Ectodermal cell (in vitro differentiated cells): ENCODE results near the gene PRKAR1B.

Source experiments
- H3K27ac ChIP-seq: 2 replicates; pipeline ENCODE4 v1.7.0; 2013; ENCODE audit warnings: mild to moderate bottlenecking, low read depth, low read length; ENCODE audit not compliant: insufficient read depth, poor library complexity, severe bottlenecking
- H3K27me3 ChIP-seq: 2 replicates; pipeline ENCODE4 v1.7.0; 2013; ENCODE audit warnings: mild to moderate bottlenecking, low read length; ENCODE audit not compliant: insufficient read depth, control insufficient read depth, poor library complexity, severe bottlenecking
- H3K36me3 ChIP-seq: one replicate; pipeline ENCODE4 v1.7.0; 2013; ENCODE audit warnings: low read length; ENCODE audit not compliant: control insufficient read depth, insufficient read depth
- H3K4me1 ChIP-seq: one replicate; pipeline ENCODE4 v1.7.0; 2013; ENCODE audit warnings: low read length; ENCODE audit not compliant: control insufficient read depth, insufficient read depth
- H3K4me3 ChIP-seq: 2 replicates; pipeline ENCODE4 v1.7.0; 2013; ENCODE audit warnings: low read depth, low read length, control low read depth; ENCODE audit not compliant: insufficient read depth
- H3K9me3 ChIP-seq: 2 replicates; pipeline ENCODE4 v1.7.0; 2013; ENCODE audit warnings: mild to moderate bottlenecking, low read length, moderate library complexity; ENCODE audit not compliant: control insufficient read depth
- WGBS, 2 experiments: methylation state at CpG; one replicate each; pipeline ENCODE4 v1.1.7; 2013; ENCODE audit warnings: missing lambda C conversion rate in 2 of 2; 5-methylcytosine and 5-hydroxymethylcytosine counted together

PRKAR1B gene

DNA sequence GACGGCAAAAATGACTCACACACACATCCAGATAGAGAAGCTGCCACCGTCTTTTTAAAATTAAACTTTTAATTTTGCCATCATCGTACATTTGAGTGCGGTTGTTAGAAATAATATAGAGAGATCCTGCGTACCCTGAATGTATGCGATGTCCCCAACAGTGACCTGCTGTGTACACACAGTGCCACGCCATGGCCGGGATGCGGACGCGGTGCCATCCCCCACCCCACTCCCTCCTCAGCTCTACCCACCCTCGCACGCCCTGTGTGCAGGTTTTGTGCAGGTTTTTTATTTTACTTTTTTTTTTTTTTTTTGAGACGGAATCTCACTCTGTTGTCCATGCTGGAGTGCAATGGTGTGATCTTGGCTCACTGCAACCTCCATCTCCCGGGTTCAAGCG lies 148.7 kb downstream of the PRKAR1B start:
- Histone ChIP-seq H3K4me1 (peaks cover 8% of the 10 kb centered on the region), H3K4me3 (no peak overlapping the region), H3K27ac (no peak overlapping the region), H3K27me3 (no peaks in the 10 kb centered on the region), H3K36me3 (no peaks in the 10 kb centered on the region), H3K9me3 (no peaks in the 10 kb centered on the region)
- WGBS, 2 experiments = 93 to 95% methylated on average over 14 to 16 of the region's 16 CpGs

DNA sequence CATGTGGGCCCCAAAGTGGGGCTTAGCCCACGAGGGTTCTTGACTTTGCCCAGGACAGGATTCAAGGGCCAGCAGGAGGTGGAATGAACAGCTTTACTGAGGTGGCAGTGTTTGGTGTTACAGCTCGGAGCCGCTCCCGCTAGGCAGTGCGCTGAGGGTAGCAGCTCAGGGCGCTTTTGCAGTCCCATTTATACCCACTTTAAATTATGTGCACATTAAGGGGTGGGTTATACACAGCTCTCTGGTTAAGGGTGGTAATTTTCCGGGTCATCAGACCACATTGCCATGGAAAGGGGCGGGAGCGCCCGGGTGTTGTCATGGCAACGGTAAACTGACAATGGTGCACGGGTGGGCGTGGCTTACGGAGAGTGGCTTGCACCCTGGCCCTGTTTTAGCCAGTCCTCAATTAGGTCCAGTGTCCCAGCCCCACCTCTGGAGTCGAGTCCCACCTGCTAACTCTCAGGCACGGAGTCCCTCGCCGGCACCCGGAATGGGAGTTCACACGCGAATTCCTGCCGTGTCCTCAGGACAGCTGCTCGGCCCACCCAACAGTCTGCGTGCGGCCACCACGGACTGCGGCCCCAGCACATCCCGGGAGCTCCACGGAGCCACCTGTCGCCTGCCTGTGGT lies 149.2 kb downstream of the PRKAR1B start:
- Histone ChIP-seq H3K4me3 (no peak overlapping the region), H3K36me3 (no peaks in the 10 kb centered on the region), H3K27ac (no peak overlapping the region), H3K27me3 (no peaks in the 10 kb centered on the region), H3K4me1 (peaks cover 13% of the 10 kb centered on the region), H3K9me3 (no peaks in the 10 kb centered on the region)
- 94 to 96% methylated on average over 28 to 30 of the region's 30 CpGs for WGBS, 2 experiments

DNA sequence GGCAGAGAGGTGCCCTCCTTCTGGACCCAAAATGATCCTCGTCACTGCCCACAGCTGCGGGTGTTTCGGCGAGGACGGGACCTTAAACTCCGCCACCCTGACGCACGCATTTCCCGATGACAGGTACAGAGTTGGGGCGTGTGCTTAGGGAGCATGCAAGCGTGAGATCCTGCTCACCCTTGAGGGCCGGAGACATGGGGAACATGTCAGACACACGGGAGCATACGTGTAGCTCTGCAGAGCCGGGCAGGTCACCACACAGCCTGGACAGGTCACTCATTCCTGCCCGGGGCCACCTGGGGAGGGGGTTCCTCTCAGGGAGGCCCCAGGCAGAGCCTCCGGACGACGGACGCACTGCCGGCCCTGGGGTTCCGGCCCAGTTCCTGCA lies 149.8 kb downstream of the PRKAR1B start:
- H3K27me3 ChIP-seq = no peaks in the 10 kb centered on the region
- no peak overlapping the region for H3K27ac ChIP-seq
- no peak overlapping the region for H3K4me3 ChIP-seq
- 95 to 96% methylated on average over 22 of the region's 22 CpGs for WGBS, 2 experiments
- H3K9me3 ChIP-seq = no peaks in the 10 kb centered on the region
- peaks cover 18% of the 10 kb centered on the region for H3K4me1 ChIP-seq
- H3K36me3 ChIP-seq = no peaks in the 10 kb centered on the region

DNA sequence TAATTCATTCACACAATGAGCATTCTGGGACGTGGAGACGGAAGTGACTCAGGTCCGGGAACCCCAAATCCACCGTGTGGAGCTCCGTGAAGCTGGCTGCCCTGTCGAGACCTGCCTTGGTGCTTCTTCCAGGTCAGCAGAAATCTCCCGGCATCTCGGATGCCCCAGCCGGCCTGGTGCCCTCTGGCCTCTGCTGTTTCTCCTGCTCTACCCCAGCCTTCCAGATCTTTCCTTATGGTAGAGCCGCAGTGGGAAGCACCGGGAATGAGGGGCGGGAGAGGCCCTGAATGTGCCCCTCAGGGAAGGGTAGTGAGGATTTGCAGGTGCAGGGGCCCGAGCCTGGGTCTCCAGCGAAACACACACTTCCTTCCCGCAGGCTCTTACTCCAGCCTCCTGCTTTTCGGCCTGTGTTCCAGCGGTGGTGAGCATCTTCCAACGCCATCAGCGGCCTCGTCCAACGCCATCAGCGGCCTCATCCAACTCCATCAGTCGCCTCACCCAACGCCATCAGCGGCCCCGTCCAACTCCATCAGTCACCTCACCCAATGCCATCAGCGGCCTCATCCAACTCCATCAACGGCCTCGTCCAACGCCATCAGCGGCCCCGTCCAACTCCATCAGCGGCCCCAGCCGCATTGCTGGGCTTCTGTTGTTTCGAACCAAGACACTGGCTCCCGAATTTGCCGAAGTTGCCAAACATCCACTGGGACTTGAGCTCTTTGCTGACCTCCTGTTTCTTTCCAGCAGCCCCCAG lies 150.4 kb downstream of the PRKAR1B start:
- WGBS, 2 experiments = 90 to 93% methylated on average over 37 of the region's 37 CpGs

DNA sequence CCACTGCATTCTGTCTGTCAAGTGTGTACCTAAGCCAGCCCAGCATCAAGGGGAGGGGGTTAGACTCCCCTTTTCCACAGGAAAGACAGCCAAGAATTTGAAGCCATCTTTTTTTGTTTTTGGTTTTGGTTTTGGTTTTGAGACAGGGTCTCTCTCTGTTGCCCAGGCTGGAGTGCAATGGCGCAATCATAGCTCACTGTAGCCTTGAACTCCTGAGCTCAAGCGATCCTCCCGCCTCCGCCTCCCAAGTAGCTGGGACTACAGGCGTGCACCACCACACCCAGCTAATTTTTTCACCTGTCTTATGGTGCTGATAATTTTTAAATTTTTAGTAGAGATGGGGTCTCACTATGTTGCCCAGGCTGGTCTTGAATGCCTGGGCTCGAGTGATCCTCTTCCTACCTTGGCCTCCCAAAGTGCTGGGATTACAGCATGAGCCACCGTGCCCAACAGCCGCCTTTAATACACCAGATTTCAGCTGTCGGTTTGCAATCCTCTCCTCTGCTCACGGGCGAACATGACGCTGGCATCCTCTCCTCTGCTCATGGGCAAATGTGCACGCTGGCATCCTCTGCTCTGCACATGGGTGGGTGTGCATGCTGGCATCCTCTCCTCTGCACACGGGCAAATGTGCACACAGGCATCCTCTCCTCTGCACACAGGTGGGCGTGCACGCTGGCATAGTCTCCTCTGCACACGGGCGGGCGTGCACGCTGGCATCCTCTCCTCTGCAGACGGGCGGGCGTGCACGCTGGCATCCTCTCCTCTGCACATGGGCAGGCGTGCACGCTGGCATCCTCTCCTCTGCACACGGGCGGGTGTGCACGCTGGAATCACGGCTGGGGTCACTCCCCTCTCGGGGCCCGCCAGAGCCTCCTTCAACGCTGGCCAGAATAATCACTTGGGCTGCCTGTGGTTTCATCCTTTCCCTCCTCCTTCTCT lies 151.4 kb downstream of the PRKAR1B start:
- 95% methylated on average over 33 of the region's 33 CpGs for WGBS, 2 experiments
- Histone ChIP-seq H3K27me3 (no peaks in the 10 kb centered on the region), H3K27ac (no peak overlapping the region)

More for the DNA sequence above, 150.4 kb downstream of the PRKAR1B start:
- no peaks in the 10 kb centered on the region for H3K36me3 ChIP-seq
- H3K9me3 ChIP-seq = no peaks in the 10 kb centered on the region
- peaks cover 22% of the 10 kb centered on the region for H3K4me1 ChIP-seq
- H3K27me3 ChIP-seq = no peaks in the 10 kb centered on the region
- H3K27ac ChIP-seq = no peak overlapping the region
- H3K4me3 ChIP-seq = no peak overlapping the region

DNA sequence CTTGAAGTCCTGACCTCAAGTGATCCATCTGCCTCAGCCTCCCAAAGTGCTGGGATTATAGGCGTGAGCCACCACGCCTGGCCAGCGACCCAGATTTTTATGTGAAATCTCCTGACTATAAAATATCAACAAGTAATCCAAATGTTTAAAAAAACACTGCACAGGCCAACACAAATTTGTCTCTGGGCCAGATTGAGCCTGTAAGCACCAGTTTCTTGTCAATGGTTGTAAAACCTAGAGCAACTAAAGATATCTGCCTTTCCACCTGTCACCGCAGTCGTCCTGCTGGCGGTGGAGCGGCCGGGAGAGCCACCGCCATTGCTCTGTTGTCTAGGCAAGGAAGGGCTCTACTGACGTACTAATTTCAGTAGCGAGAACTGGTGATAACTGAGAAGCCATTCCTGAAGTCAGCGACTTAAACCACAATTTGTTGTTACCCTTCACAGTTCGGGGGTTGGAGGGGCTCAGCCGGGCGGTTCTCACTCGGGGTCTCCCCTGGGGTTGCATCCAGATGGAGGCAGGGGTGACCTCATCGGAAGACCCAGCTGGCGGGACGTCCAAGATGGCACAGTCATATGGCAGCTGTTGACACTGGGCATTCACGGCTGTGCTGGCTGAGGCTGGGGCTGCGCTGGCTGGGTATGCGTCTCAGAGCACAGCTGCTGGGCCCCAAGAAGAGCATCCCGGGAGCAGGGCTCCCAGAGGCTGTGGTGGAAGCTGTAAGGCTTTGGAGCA lies 152.3 kb downstream of the PRKAR1B start:
- H3K27ac ChIP-seq = no peak overlapping the region
- WGBS, 2 experiments = 95 to 96% methylated on average over 23 of the region's 23 CpGs

More for the DNA sequence above, 151.4 kb downstream of the PRKAR1B start:
- H3K4me1 ChIP-seq = peaks cover 22% of the 10 kb centered on the region
- H3K4me3 ChIP-seq = no peak overlapping the region
- H3K9me3 ChIP-seq = no peaks in the 10 kb centered on the region
- H3K36me3 ChIP-seq = no peaks in the 10 kb centered on the region

DNA sequence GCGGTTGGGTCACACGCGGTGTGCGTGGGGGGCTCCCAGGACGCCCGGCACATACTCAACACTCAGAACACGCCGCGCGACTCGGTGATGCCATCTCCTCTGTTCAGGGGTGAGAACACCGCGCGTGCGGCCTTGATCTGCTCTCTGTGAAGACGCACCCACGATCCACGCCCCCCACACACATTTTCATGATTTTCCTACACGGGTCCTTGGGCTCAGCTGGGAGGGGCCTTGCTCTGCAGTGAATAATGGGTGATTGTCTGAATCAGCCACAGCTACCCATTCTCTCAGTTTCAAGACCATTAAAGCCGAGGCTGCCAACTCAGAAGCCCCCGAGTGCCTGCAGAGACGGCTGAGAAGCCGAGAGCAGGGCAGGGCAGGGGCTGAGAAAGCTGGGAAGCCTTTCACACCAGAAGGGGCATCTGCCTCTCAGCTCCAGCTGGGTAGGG lies 153.1 kb downstream of the PRKAR1B start:
- 86 to 90% methylated on average over 23 of the region's 23 CpGs for WGBS, 2 experiments
- H3K4me1 ChIP-seq = peaks cover 22% of the 10 kb centered on the region

More for the DNA sequence above, 152.3 kb downstream of the PRKAR1B start:
- H3K27me3 ChIP-seq = no peaks in the 10 kb centered on the region
- H3K9me3 ChIP-seq = no peaks in the 10 kb centered on the region
- peaks cover 22% of the 10 kb centered on the region for H3K4me1 ChIP-seq
- no peaks in the 10 kb centered on the region for H3K36me3 ChIP-seq
- no peak overlapping the region for H3K4me3 ChIP-seq

DNA sequence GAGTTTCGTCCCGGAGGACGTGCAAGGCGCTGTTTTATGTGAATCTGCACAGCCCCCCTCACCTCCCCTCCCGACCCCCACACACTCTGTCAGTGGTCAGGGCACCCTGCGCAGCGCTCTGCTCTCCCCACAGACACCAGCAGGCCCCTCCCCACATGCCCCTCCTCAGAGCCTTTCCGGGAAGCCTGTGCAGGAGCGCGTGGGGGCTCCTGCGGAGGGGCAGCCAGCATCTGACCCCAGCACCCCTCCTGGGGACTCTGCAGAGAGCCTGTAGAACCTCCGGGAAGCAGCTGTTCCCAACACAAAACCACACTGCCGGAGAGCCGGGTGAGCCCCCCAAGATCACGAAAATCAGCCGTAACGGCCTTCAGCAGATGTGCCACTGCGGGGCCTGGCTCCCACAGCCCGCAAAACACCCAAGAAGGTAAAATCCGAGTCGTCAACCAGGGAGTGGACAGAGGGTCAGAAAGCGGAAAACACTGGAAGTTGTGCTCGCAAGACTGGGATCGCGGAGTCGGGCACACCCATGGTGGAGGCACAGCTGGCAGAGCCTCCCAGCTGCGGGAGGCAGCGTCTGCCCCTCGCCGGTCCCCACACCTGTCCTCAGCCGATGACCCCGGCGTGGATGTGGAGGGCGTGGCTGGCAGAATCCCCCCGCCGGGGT lies 153.7 kb downstream of the PRKAR1B start:
- no peak overlapping the region for H3K27ac ChIP-seq
- WGBS, 2 experiments = 87% methylated on average over 36 of the region's 36 CpGs
- no peaks in the 10 kb centered on the region for H3K9me3 ChIP-seq
- H3K36me3 ChIP-seq = no peaks in the 10 kb centered on the region
- peaks cover 22% of the 10 kb centered on the region for H3K4me1 ChIP-seq
- no peaks in the 10 kb centered on the region for H3K27me3 ChIP-seq
- H3K4me3 ChIP-seq = no peak overlapping the region

More for the DNA sequence above, 153.1 kb downstream of the PRKAR1B start:
- Histone ChIP-seq H3K4me3 (no peak overlapping the region), H3K27me3 (no peaks in the 10 kb centered on the region), H3K9me3 (no peaks in the 10 kb centered on the region), H3K27ac (no peak overlapping the region), H3K36me3 (no peaks in the 10 kb centered on the region)
